NCI-H748 (cell line): ENCODE measurements around the gene GSTM1.
"Not testable (repeated sequence)": the region's sequence is repeated elsewhere in the genome, so short reads cannot be mapped to it uniquely, and the experiment has no call there.

Experiments
- DNase-seq: peaks from one replicate; lab custom pipeline; 2025; ENCODE audit not compliant: unreplicated experiment; lab: John Stamatoyannopoulos, UW

The GSTM1 gene

GRCh38 chr1:109697066-109697465, 9.4 kb downstream of the GSTM1 start:
- DNase-seq, result no peak

GRCh38 chr1:109697861-109698260, 10.2 kb downstream of the GSTM1 start:
- DNase-seq, result not testable (repeated sequence)

GRCh38 chr1:109702940-109703339, 15.3 kb downstream of the GSTM1 start:
- not testable (repeated sequence) for DNase-seq

- DNase-seq, result no peak
Observed at GRCh38 chr1:109704173-109704572, 16.6 kb downstream of the GSTM1 start.

- DNase-seq, result no peak
Observed at GRCh38 chr1:109705411-109705810, 17.8 kb downstream of the GSTM1 start.

GRCh38 chr1:109708949-109709348, 21.3 kb downstream of the GSTM1 start:
- not testable (repeated sequence) for DNase-seq

GRCh38 chr1:109709822-109710221, 22.2 kb downstream of the GSTM1 start:
- not testable (repeated sequence) for DNase-seq

GRCh38 chr1:109711593-109712320, 24.1 kb downstream of the GSTM1 start, which contains the start of gene GSTM5:
Gene GSTM5, plus strand, starts transcription at chr1:109712251. Its CDS starts 62 bp downstream, at chr1:109712313.
- DNase-seq, result not testable (repeated sequence)

- no peak for DNase-seq
Observed at GRCh38 chr1:109712321-109712864, 24.8 kb downstream of the GSTM1 start.

GRCh38 chr1:109713636-109714035, 26.0 kb downstream of the GSTM1 start:
- no peak for DNase-seq

GRCh38 chr1:109714661-109715372, 27.2 kb downstream of the GSTM1 start:
- DNase-seq, result no peak

GRCh38 chr1:109716121-109716520, 28.5 kb downstream of the GSTM1 start:
- no peak for DNase-seq

- DNase-seq, result no peak
Observed at GRCh38 chr1:109716570-109717090, 29.0 kb downstream of the GSTM1 start.

- DNase-seq, result no peak
Observed at GRCh38 chr1:109717729-109718128, 30.1 kb downstream of the GSTM1 start.

GRCh38 chr1:109718495-109718894, 30.9 kb downstream of the GSTM1 start:
- peak; percentile 12 for DNase-seq

- no peak for DNase-seq
Observed at GRCh38 chr1:109719337-109719837, 31.8 kb downstream of the GSTM1 start.

GRCh38 chr1:109721042-109721441, 33.4 kb downstream of the GSTM1 start:
- no peak for DNase-seq

- no peak for DNase-seq
Observed at GRCh38 chr1:109721971-109722370, 34.4 kb downstream of the GSTM1 start.

- no peak for DNase-seq
Observed at GRCh38 chr1:109722908-109723691, 35.5 kb downstream of the GSTM1 start.

GRCh38 chr1:109724933-109725332, 37.3 kb downstream of the GSTM1 start:
- DNase-seq, result no peak

- DNase-seq, result no peak
Observed at GRCh38 chr1:109725510-109725909, 37.9 kb downstream of the GSTM1 start.
